Glutamatergic neuron (in vitro differentiated cells): ENCODE results near the gene TMEM183A. TPM values are rescaled to one million over a fixed set of nuclear protein-coding genes. Genes with fewer than 3 reads are reported as not detected.

ENCODE experiments used
- DNase-seq: peaks from one replicate; pipeline ENCODE4 v3.0.0; 2022
- H3K27ac Mint-ChIP-seq: one replicate; pipeline ENCODE4 v1.8.0; 2020; ENCODE audit warnings: mild to moderate bottlenecking, mixed read lengths, inconsistent platforms; ENCODE audit not compliant: unreplicated experiment
- H3K27me3 Mint-ChIP-seq: one replicate; pipeline ENCODE4 v1.8.0; 2020; ENCODE audit warnings: mild to moderate bottlenecking, moderate library complexity, mixed read lengths, inconsistent platforms; ENCODE audit not compliant: unreplicated experiment
- H3K36me3 Mint-ChIP-seq: one replicate; pipeline ENCODE4 v1.8.0; 2020; ENCODE audit warnings: mild to moderate bottlenecking, mixed read lengths, inconsistent platforms; ENCODE audit not compliant: unreplicated experiment
- H3K4me1 Mint-ChIP-seq: one replicate; pipeline ENCODE4 v1.8.0; 2020; ENCODE audit warnings: mild to moderate bottlenecking, low read depth, mixed read lengths, inconsistent platforms; ENCODE audit not compliant: unreplicated experiment
- H3K4me3 Mint-ChIP-seq: one replicate; pipeline ENCODE4 v1.8.0; 2020; ENCODE audit warnings: mild to moderate bottlenecking, mixed read lengths, inconsistent platforms; ENCODE audit not compliant: unreplicated experiment
- H3K9me3 Mint-ChIP-seq: one replicate; pipeline ENCODE4 v1.8.0; 2020; ENCODE audit warnings: mild to moderate bottlenecking, moderate library complexity, mixed read lengths, inconsistent platforms; ENCODE audit not compliant: unreplicated experiment
- CTCF ChIP-seq: fragments of 200-600 bp; sonication (generic); IDR thresholded peaks from one replicate; pipeline ENCODE4 v1.5.0; 2021; ENCODE audit not compliant: partially characterized antibody, unreplicated experiment
- total RNA-seq: library from RNA; stranded (reverse); fragmentation: NEBNext Ultra II Directional; extraction: Animal tissue kit (Norgen Biotek cat#: 25700); gene quantifications from one replicate; pipeline ENCODE4 v1.2.1, GENCODE V29; 2021; ENCODE audit not compliant: unreplicated experiment

The TMEM183A gene
- total RNA-seq, 1 donor from 2014 or later: 61.5 TPM

- Mint-ChIP-seq H3K27me3 (peaks cover 2% of the 10 kb centered on the region), H3K4me1 (no peaks in the 10 kb centered on the region), H3K27ac (no peak overlapping the region), H3K4me3 (no peak overlapping the region), H3K9me3 (no peaks in the 10 kb centered on the region), H3K36me3 (peaks cover 5% of the 10 kb centered on the region)
- DNase-seq: no peak
- TF ChIP-seq CTCF: no peak
These were observed 19.9 kb upstream of the TMEM183A start for GRCh38 chr1:202987255-202987654.

DNA sequence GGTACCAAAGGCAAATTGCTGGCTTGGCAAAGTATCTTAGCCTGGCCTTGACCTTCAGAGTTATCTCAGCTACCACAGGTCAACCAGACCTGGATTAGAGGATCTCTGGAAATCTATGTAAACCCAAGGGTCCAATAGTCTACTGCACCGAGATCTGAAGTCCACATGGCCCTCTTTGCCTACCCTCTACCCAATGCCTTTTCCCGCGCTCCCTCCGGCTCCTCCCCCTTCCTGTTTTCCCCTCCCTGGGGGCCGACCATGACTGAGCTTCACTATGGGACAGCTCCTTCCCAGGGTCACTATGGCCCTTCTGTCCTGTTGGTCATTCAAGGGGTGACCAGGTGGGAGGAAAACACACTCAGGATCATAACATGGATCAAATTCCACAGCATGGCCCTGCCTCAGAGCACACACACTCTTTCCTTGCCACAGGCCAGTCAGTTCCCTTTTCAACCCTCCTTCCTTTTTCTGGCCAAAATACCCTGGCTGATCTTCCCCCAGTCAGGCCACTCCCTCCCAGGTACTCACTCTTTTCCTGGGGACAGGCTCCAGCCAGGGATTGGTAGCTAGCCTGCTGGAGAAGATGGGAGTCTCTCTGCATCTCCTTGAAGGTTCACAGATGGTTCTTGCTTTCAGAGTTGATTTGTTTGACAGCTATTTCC is 19.1 kb upstream of the TMEM183A start:
- TF ChIP-seq CTCF: no peak
- Mint-ChIP-seq H3K4me1 (no peaks in the 10 kb centered on the region), H3K9me3 (no peaks in the 10 kb centered on the region), H3K27me3 (peaks cover 2% of the 10 kb centered on the region), H3K36me3 (peaks cover 5% of the 10 kb centered on the region), H3K27ac (no peak overlapping the region), H3K4me3 (no peak overlapping the region)
- DNase-seq: no peak

DNA sequence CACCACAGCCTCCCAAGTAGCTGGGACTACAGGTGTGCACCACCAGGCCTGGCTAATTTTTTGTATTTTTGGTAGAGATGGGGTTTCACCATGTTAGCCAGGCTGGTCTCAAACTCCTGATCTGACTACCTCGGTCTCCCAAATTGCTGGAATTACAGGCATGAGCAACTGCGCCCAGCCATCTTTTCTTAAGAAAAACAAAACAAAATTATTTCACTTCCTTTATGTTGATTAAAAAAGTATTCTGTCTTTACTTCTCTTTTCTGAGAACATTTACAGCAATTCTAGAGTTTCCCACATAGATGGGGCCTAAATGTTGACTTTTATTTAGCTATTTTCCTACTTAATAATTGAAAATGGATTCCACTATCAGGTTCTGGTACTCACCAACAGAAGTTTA is 17.3 kb upstream of the TMEM183A start:
- DNase-seq: no peak
- Mint-ChIP-seq H3K27ac (no peak overlapping the region), H3K36me3 (peaks cover 5% of the 10 kb centered on the region), H3K9me3 (no peaks in the 10 kb centered on the region), H3K4me3 (no peak overlapping the region), H3K4me1 (no peaks in the 10 kb centered on the region), H3K27me3 (peaks cover 4% of the 10 kb centered on the region)
- no peak for TF ChIP-seq CTCF

DNA sequence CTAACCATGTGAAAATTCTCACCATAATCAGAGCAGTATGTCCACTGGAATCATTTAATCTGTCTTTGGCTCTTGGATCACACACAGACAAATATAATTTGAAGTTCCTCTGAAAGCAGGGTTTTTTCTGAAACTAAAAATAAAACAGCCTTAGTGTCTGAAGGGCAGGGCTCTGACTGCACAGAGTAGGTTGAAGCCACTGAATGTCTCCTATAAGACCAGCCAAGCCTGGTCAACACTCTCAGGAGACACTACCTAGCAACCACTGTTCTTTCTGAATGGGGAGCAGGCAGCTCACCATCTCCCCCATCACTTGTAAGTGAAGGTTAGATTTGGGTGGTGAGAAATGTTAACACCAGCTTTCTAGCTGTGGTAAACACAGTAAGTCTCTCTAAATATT is 16.1 kb upstream of the TMEM183A start:
- Mint-ChIP-seq H3K4me1 (no peaks in the 10 kb centered on the region), H3K9me3 (no peaks in the 10 kb centered on the region), H3K4me3 (no peak overlapping the region), H3K27me3 (peaks cover 4% of the 10 kb centered on the region), H3K27ac (no peak overlapping the region), H3K36me3 (peaks cover 5% of the 10 kb centered on the region)
- no peak for TF ChIP-seq CTCF
- no peak for DNase-seq

GRCh38 chr1:202994756-202995155 is 12.4 kb upstream of the TMEM183A start:
- Mint-ChIP-seq H3K9me3 (no peaks in the 10 kb centered on the region), H3K4me3 (no peak overlapping the region), H3K27ac (no peak overlapping the region), H3K4me1 (no peaks in the 10 kb centered on the region), H3K27me3 (peaks cover 4% of the 10 kb centered on the region), H3K36me3 (no peaks in the 10 kb centered on the region)
- DNase-seq: no peak
- TF ChIP-seq CTCF: no peak
